Measurements from ENCODE around the gene ENAM.
"Not testable (repeated sequence)": the region's sequence is repeated elsewhere in the genome, so short reads cannot be mapped to it uniquely, and the experiment has no call there.

Gene ENAM

DNA sequence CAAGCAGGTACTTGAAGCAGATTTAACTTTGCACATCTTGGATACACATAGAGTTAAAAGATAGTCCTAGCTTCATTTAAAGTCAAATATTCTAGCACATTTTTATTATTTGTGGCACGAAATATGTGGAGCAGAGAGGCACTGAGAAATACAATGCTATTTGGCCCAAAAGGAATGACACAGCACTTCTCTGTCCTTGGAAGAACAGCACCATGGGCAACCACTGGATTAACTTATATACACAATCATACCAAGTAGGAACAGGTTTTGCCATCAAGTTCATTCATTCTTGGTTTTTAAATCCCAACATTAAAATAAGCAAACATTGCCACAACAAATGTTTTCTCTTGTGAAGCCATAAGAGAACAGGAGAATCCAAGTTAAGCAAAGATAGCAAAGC, 924 bp upstream of the ENAM start:
- DNase-seq = no peak

DNA sequence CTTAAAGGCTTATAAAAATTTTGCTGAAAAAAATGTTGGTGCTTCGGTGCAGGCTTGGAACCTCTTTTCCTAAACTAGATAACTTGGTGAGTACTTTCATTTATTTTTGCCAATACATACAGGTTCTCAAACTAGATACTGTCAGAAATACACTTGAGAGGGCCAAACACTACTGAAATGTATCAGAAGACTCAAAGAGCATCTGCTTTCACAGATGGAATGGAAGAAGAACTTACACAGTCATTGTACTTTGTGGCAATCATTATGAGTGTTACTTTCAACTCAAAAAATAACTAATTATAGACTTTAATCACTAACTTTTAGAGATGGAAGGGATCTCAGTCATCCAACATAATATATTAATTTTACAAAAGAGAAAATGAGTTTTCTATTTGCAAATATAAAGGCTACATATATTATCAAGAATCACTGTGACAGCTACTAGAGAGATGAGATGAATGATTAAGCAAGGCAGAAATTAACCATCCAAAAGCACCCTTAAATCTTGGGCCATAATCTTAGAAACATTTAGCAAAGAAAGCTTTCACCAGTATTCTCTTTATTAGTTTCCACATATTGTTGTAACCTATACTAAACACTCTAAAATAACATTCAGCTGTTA, 1.0 kb downstream of the ENAM start:
- no peak for DNase-seq

DNA sequence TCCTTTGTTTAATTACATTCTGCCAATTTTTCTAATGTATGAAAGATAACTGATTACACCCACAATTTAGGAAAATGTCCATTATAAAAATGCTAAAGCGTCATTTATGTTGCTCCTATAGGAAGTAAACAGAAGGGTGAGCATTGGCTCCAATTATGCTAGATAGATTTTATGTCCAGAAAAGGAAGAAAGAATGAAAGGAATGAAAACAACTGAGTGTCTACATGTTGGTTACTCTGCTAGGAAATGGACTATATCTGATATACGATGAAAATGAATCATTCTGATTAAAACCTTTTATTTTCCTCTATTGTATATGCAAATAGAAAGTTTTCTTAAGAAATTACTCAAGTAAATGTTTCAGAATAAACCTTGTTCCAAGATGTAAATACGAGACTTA, 1.6 kb downstream of the ENAM start:
- no peak for DNase-seq

GRCh38 chr4:70632028-70632427, 3.5 kb downstream of the ENAM start:
- DNase-seq = no peak

- DNase-seq = no peak
Observed at GRCh38 chr4:70634482-70634881, 5.9 kb downstream of the ENAM start.

DNA sequence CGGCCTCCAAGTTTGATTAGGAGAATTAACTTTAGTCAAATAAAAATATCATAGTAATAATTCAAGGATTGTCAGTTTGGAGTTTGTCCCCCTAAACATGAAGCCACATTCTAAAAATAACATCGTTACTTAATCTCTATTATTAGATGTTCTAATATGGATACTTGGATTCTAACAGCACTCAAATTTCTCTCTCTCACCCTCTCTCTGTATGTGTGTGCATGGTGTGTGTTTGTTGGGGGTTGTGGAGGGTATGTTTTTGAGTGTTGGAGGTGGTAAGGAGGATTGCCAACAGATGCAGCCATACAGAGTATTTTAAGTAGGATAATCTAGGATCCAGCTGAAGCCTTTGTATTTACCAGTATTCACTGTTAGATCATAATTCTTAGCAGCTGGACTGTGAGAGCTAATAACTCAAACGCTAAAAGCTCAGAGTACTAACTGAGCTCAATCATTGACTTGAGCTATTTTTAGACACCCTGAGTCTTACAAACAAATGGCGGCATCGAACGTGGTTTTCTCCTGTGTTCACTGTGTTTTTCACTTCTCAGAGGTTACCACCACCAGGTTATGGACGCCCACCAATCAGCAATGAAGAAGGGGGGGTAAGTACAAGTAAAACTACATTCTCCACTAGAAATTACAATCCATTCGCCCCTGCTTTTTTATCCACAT, 8.8 kb downstream of the ENAM start:
- no peak for DNase-seq

DNA sequence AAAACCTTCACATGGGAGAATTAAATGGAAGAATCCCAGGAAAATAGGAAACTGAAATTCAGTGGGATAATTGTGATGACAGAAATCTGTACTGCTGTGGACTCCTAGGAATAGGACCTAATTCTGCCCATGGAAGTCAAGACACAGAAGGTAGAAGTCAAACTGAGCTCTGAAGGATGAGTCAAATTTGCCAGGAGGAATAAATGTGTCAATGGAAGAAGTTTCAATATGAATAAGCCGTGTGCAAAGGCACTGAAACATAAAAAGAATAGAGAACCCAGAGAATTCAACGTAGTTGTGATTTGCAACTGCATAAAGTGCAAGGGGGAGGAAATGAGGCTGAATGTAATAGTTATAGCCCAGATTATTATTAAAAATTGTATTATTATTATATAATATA, 11.6 kb downstream of the ENAM start:
- no peak for DNase-seq

- not testable (repeated sequence) for DNase-seq
Observed at GRCh38 chr4:70650741-70651140, 22.2 kb downstream of the ENAM start.

DNA sequence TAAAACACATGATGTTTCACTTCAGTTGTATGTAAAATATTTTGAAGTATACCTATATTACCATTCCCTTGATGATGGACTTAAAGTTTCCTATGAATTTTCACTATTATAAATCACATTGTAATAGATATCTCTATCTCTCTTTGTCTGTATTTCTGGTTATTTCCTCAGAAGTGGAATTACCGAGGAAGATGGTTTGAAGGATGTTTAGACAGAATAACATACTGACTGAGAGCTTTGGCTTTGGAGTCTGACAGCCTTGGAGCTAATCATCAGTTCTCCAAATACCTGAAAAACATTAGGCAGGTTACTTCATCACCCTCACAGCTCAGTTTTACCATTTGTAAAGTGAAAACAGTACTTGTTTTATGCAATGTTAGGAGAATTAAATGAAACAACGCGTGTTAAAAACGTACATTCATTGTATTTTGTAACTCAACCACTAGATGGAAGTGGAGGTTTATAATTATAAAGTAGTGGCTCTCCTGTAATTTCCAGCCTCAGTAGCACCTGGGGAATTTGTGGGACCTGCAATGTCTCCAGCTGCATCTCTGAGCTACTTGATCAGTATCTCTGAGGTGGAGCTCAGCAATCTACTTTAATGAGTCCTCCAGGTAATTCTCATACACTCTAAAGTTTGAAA, 23.4 kb downstream of the ENAM start:
- no peak for DNase-seq

- DNase-seq = no peak
Observed at GRCh38 chr4:70654605-70655011, 26.1 kb downstream of the ENAM start.

- DNase-seq = no peak
Observed at GRCh38 chr4:70657326-70657725, 28.8 kb downstream of the ENAM start.

DNA sequence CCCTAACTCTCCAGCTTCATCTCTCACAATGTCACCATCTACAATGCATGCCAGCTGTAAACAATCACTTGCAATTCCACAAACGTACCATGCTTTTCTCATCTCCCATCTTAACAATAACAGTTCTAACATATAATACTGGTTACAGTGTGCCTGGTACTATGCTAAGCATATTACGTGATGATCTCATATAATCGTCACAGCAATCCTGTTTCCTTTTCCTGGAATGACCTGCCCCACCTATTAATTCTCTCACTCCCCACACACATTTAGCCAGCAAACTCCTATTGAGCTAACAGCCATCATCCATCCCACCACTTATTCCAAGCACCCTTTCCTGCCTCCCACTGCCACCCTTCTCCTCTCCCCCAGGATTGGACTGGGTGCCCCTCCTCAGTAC, 29.9 kb downstream of the ENAM start:
- no peak for DNase-seq

GRCh38 chr4:70660106-70660505, 31.6 kb downstream of the ENAM start:
- DNase-seq = no peak

- DNase-seq = not testable (repeated sequence)
Observed at GRCh38 chr4:70661309-70661922, 32.9 kb downstream of the ENAM start.

DNA sequence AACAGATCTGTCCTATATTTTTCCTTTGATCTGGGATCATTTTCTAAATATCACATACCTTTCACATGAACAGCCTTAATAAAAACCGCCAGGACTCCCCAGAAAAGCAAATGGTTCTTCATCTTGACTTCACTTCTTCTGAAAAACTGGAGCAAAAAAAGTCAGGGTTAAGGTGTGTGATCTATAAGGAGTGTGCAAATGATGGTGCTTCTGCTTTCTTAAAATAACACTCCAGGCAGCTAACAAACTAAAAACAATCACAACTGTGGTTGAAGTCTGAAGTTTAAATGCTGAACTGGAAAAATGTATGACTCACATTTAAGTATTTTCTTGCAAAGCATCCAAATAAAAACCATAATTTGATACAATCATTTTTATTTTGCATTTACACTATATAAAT, 37.8 kb downstream of the ENAM start, which contains the start of gene JCHAIN:
Gene JCHAIN, minus strand, starts transcription at position 140 of the 400 bp plus-strand sequence. Its CDS starts 18 bp downstream, at position 122.
- no peak for DNase-seq

GRCh38 chr4:70667740-70668535, 39.4 kb downstream of the ENAM start:
- DNase-seq = no peak

- no peak for DNase-seq
Observed at GRCh38 chr4:70670332-70671014, 41.9 kb downstream of the ENAM start.

DNA sequence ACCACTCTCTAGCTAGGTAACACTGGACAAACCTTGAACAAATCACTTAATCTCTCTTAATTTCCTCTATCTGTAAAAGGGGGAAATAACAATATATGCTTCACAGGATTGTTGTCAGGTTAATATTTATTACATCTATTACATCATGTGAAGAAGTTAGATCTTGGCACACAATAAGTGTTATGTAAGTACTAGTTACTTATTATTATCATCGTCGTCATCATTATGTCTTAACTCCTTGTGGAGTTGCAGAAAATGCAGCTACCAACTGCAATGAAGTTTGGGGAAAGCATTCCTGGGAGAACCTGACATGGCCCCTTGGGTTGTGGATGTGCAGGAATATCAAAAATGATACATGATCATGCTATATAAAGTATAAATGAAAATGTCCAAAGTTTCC, 42.5 kb downstream of the ENAM start:
- DNase-seq = no peak

GRCh38 chr4:70674191-70674590, 45.6 kb downstream of the ENAM start:
- no peak for DNase-seq

GRCh38 chr4:70674731-70675130, 46.2 kb downstream of the ENAM start:
- DNase-seq = no peak

DNA sequence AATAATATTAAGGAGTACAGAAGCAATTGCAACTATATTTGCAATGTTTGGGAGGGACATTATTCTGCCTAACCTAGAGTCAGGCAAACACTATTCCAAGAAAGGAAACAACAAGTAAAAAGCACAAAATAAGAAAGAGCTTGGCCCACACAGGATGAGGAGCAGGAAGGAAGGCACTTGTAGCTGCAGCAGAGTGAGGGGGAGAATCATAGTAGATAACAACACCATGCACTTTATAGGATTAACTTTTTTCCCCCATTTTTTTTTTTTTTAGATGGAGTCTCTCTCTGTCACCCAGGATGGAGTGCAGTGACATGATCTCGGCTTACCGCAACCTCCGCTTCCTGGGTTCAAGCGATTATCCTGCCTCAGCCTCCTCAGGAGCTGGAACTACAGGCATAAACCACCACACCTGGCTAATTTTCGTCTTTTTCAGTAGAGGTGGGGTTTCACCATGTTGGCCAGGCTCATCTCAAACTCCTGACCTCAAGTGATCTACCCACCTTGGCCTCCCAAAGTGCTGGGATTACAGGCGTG, 48.1 kb downstream of the ENAM start:
- no peak for DNase-seq

GRCh38 chr4:70678383-70678999, 49.9 kb downstream of the ENAM start:
- no peak for DNase-seq
